D721Med (cell line): ENCODE results near the gene FAM180A.

Source experiments
- DNase-seq: peaks from one replicate; pipeline ENCODE4 v3.0.0; 2011; ENCODE audit warnings: low spot score; ENCODE audit not compliant: insufficient read length
- FAIRE-seq: peaks from 2 replicates; lab custom pipeline; 2011; peaks lifted over from hg19 to GRCh38; lab: Jason Lieb, UNC
- TF ChIP-seq, protein P1 (sequence below): IDR thresholded peaks from 2 replicates; pipeline ENCODE4 v1.5.1; 2012; ENCODE audit warnings: mild to moderate bottlenecking, control low read depth; ENCODE audit not compliant: insufficient read depth; ENCODE audit errors: missing control alignments

Gene FAM180A

DNA sequence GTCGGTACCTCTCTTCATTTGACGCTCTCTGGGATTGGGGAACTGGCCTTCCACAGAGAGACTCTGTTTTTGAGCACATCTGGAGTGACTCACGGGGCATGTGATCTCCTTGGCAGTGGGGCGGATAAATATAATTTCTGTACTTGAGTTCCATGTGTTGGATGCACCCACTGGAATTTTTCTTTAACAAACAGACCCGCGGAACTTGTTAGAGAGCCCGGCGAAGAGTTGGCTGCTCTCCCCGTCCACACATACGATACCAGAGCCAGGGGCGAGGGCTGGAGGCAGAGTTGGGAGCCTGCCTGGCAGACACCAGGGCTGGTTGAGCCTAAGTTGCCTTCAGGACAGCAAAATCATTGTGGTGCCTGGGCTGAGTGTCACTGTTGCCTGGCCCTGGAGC lies at the start of gene FAM180A:
Gene FAM180A (minus strand): TSS at position 44 of the 400 bp plus-strand sequence. CDS start 233 bp downstream, outside the sequence.
- FAIRE-seq, result no peak
- DNase-seq, result no peak
- TF ChIP-seq, protein P1, sequence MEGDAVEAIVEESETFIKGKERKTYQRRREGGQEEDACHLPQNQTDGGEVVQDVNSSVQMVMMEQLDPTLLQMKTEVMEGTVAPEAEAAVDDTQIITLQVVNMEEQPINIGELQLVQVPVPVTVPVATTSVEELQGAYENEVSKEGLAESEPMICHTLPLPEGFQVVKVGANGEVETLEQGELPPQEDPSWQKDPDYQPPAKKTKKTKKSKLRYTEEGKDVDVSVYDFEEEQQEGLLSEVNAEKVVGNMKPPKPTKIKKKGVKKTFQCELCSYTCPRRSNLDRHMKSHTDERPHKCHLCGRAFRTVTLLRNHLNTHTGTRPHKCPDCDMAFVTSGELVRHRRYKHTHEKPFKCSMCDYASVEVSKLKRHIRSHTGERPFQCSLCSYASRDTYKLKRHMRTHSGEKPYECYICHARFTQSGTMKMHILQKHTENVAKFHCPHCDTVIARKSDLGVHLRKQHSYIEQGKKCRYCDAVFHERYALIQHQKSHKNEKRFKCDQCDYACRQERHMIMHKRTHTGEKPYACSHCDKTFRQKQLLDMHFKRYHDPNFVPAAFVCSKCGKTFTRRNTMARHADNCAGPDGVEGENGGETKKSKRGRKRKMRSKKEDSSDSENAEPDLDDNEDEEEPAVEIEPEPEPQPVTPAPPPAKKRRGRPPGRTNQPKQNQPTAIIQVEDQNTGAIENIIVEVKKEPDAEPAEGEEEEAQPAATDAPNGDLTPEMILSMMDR, result no peak

DNA sequence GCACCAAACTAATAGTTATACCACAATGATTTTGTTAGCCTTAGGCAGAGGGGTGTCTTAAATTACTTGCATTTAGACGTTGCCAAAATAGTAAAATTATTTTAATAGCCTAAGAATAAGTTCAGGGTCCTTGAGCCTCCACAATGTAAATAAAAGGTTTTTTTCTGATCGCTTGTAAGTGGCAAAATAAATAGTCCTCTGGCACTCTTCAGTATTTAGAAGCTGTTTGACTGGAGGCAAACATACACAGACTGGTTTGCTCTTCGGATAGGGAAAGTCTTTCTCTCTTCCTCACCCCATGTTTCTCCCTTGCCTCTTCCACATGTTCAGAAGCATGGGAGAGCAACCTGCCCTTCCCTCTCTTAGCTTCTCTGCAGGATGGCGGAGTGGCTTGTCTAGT lies 49.5 kb upstream of the FAM180A start:
- TF ChIP-seq, protein P1, result no peak
- FAIRE-seq, result no peak

DNA sequence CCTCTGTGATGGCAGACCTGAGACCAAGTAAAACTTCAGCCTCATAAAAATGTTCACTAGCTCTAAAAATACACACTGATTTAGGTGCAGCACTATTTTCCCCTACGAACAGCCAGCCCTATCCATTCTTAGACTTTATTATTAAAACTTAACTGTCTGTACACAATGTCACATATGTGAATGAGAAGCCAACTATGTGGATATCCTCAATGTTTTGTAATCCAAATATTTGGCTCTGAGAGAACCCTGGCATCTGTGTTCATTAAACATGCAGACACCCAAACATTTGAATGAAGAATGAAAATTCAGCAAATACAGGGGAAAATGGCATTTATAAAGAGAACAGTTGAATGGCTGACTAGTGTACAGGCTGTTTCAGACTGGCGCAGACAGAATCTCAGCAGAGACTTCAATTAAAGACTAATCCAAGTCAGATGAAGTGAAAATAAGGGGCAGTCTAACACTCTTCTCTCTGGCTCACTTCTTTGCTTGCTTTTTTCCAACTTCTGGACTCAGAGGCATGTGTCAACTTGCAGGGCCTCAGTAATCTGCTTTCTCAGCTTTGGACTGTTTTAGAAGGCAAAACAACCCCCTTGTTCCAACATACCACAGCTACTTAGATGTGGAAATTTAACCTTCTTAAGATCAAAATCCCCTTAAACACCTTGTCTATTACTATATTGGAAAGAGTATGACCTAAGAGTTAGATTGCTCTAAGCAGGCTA lies 47.4 kb upstream of the FAM180A start:
- TF ChIP-seq, protein P1, result no peak
- DNase-seq, result no peak
- peak; percentile 72 for FAIRE-seq

More for the DNA sequence above, 49.5 kb upstream of the FAM180A start:
- DNase-seq, result no peak

DNA sequence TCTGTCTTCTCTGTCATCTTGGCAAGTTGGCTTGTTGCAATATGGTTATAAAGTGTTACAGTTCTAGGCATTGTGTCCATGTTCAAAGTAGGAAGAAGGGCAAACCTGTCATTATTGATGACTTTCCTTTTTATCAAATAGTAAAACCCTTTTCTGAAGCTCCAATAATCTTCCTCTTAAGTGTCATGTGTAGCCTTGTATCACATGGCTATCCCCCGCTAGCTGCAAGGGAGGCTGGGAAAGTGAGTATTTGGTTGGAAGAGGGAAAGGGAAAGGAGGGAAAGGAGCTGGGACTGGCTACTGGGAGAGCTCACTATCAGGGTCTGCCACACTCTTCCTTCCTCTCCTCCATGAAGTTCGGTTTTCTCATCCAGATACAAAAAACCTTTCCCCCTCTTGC lies 45.2 kb upstream of the FAM180A start:
- TF ChIP-seq, protein P1, result no peak
- DNase-seq, result no peak
- no peak for FAIRE-seq

DNA sequence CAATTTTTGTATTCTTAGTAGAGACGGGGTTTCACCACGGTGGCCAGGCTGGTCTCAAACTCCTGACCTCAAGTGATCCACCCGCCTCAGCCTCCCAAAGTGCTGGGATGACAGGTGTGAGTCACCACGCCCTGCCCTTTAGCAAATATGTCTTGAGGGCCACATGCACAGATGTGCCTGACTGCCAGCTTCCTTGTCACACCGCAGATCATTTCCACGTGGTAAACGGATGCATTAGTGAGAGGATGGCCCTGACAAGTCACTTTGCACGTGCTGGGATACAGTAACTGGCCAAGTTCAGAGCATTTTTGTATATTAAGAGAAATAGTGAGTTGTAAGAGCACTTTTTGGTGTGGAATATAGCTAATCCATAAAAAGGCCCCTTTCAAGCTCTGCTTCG lies 44.3 kb upstream of the FAM180A start:
- TF ChIP-seq, protein P1, result no peak
- DNase-seq (no peak), FAIRE-seq (no peak)

DNA sequence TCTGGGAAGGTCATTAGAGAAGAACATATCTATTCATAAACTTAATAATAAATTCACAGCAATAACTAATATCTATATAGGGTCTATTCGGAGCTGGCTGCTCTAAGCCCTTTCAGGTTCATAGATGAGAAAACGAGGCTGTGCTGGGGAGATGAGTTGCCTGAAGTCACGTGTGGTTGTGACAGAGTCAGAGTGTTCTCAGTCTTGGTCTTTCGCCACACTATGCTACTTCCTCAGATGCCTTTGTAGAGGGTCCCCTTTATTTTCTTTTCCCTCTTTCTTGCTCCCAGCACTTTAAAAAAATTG lies 43.7 kb upstream of the FAM180A start:
- DNase-seq, result no peak
- FAIRE-seq, result no peak
- TF ChIP-seq, protein P1, result no peak
